VCaP (cell line): ENCODE results near the gene LRRTM3.

Experiments
- H3K27ac ChIP-seq: fragments of 450-650 bp; 2 replicates; pipeline ENCODE4 v1.5.1; 2017
- TF ChIP-seq, protein P1 (sequence below): fragments of 450-650 bp; conservative IDR thresholded peaks from 2 replicates; pipeline ENCODE4 v1.5.1; 2017; ENCODE audit warnings: mild to moderate bottlenecking, moderate library complexity

LRRTM3 gene

GRCh38 chr10:66888237-66888636 lies 37.6 kb upstream of the LRRTM3 start:
- H3K27ac ChIP-seq = no peak overlapping the region
- TF ChIP-seq, protein P1, sequence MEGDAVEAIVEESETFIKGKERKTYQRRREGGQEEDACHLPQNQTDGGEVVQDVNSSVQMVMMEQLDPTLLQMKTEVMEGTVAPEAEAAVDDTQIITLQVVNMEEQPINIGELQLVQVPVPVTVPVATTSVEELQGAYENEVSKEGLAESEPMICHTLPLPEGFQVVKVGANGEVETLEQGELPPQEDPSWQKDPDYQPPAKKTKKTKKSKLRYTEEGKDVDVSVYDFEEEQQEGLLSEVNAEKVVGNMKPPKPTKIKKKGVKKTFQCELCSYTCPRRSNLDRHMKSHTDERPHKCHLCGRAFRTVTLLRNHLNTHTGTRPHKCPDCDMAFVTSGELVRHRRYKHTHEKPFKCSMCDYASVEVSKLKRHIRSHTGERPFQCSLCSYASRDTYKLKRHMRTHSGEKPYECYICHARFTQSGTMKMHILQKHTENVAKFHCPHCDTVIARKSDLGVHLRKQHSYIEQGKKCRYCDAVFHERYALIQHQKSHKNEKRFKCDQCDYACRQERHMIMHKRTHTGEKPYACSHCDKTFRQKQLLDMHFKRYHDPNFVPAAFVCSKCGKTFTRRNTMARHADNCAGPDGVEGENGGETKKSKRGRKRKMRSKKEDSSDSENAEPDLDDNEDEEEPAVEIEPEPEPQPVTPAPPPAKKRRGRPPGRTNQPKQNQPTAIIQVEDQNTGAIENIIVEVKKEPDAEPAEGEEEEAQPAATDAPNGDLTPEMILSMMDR = no peak

DNA sequence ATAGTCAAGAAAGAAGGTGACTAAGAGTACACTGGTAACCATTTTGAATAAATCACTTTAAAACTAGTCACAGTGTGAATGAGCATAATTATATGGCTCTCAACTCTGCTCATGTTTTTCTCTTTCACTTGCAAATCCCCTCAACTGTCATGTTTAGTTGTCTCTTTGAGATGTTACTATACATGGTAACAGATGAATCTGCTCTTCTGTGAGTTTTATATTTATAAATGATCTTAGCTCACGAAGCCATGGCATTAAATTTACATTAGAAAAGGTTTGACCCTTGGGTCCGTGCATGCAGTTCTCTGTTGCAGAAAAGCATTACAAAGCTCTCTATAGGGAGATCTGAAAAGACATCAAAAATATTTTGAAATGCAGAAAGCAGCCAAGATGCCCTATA lies 33.0 kb upstream of the LRRTM3 start:
- H3K27ac ChIP-seq = no peak overlapping the region
- TF ChIP-seq, protein P1 = no peak

GRCh38 chr10:66910671-66911070 lies 15.2 kb upstream of the LRRTM3 start:
- no peak overlapping the region for H3K27ac ChIP-seq
- TF ChIP-seq, protein P1 = no peak

DNA sequence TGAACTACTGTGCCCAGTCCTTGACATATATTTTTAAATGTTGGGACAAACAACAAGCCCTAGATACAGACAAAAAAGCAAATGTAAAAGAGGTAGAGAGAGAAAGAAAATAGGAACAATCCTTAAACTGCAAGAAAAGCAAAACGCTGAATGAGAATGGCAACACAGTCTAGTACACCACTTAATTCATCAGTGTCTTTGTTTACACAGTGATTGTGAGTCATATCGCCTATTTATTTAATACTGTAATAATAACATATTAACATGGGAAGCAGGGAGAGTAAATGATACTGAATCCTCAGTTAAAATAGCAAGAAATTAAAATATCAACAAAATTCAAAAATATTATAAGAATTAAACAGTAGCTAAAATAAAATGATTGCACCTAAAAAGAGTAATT lies 9.8 kb upstream of the LRRTM3 start:
- TF ChIP-seq, protein P1 = no peak
- no peak overlapping the region for H3K27ac ChIP-seq

- TF ChIP-seq, protein P1 = no peak
- H3K27ac ChIP-seq = no peak overlapping the region
These were observed 8.7 kb upstream of the LRRTM3 start for GRCh38 chr10:66917104-66917503.

DNA sequence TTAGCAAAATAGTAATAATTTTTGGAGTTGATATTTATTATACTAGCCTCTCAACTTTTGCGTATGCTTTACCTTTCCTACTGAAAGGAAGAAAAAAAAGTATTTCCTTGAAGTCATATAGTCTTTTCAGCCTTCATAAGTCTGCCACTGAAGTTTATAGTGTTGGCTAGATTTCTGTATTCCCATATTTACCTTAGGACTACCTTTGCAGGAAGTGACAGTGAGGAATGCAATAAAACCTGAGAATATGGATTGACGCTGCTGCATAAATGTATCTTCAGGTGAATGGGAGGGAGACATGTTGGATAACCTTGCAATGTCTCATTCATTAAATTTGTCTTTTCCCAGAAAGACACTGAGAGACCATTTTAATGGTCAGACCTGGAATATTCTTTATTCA lies 6.6 kb upstream of the LRRTM3 start:
- TF ChIP-seq, protein P1 = no peak
- no peak overlapping the region for H3K27ac ChIP-seq

- TF ChIP-seq, protein P1 = no peak
- no peak overlapping the region for H3K27ac ChIP-seq
These were observed 1.0 kb upstream of the LRRTM3 start for GRCh38 chr10:66924674-66925345.
